HG02623 (cell line): ENCODE measurements around the gene NLGN4Y.
A peak's percentile ranks its signal among the peaks of the same experiment; 100 is the strongest.

Experiments used
- ATAC-seq: cut with Tn5 transposase; IDR thresholded peaks from one replicate; pipeline ENCODE4 v1.9.1; 2021; ENCODE audit warnings: moderate library complexity; ENCODE audit not compliant: unreplicated experiment

The NLGN4Y gene

DNA sequence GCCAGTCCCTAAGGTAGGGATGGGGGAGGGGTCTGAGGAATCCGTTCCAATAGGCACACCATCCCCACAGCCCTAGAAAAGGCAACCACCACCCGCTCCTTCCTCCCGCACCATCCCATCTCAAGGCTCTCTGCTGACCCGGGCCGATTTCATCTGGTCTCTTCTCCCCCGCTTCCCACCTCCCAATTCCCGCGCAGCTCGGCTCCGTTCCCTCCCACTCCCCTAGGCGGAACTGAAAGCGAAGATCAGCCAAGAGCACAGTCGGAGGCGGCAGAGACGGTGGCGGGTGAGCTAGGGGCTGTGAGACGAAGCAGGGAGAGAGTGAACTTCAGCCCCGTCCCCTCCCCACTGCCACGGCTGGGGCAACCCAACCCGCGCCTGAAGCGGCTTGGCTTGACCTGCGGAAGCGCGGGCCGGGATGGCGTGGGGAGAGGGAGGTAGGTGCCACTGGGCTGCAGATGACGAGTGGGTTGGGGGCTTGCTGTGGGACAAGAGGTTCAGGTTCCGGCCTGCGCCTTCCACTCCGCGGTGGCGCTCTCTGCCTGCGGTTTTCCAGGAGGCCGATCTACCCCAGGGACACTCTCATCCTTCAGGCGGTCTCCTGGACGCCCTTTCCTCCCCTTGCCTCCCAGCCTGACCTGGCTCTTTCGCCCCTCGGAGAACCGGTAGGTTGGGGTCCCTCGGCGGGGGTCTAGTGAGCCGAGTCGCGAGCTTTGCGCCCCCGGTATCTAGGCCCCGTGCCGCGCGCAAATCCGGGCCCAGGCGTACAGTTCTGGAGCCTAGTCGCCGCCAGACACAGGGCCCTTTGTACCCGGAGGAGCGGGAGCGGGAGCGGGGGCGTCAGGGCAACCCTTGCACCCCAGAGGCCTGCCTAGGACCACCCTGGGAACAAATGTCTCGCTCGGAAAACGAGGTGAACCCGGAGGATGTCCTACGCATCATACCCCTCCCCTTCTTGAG, at the start of gene NLGN4Y:
TSS of gene NLGN4Y (plus strand) at position 258 of the 960 bp plus-strand sequence. CDS start 97,591 bp downstream, outside the sequence.
- peak; percentile 62 for ATAC-seq

DNA sequence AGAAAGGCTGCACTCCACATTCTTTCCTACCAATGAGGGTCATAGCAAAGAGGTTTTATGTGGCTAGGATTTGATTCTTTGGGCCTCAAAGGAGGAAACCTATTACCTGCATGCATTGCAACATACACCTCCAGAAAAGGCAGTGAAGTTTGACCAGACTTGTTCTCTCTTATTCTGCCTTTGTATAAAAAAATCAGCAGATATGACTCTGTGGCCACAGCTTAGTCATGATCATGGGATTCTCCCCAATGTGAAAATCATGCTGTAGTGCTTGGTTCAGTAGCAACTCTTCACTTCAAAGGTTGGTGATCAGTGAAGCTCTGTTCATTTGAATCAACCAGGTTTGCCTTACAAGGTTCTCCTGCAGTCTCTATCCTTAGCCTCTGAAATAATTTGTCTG, 38.4 kb upstream of the NLGN4Y start:
- no peak for ATAC-seq

DNA sequence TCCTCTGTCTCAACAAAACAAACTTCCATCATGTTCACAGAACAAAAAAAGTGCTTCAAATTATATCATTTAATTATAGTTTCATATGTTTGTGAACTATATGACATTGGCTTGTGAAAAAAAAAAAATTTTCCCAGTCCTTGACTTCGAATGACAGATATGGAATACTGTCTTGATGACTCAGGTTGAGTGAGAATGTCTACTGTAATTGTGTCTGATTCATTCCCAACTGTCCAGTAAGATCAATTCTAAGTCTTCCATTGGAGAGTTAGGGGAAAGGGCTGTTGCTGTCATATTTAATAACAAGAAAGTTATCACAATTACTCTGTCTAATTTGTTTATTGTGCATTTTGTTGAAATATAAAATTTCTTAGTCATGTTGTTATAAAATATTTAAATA, 34.1 kb upstream of the NLGN4Y start:
- ATAC-seq, result no peak

GRCh38 chrY:14498071-14498470, 26.3 kb upstream of the NLGN4Y start:
- ATAC-seq, result no peak

DNA sequence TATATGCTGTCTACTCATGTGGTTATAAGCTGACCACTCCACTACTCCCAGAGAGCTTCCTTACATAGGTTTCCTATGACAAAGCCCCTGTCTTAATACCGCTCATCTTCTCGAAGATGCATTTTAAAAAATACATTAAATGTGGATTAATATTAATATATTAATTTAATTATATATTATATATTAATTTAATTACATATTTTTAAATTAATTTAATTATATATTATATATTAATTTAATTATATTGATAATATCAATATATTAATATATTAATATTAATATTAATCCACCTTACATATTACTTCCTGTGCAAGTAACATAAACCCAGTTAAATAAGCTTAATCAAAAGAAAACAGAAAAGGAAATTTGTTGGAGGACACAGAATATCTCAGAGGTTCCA, 19.7 kb upstream of the NLGN4Y start:
- ATAC-seq, result no peak

DNA sequence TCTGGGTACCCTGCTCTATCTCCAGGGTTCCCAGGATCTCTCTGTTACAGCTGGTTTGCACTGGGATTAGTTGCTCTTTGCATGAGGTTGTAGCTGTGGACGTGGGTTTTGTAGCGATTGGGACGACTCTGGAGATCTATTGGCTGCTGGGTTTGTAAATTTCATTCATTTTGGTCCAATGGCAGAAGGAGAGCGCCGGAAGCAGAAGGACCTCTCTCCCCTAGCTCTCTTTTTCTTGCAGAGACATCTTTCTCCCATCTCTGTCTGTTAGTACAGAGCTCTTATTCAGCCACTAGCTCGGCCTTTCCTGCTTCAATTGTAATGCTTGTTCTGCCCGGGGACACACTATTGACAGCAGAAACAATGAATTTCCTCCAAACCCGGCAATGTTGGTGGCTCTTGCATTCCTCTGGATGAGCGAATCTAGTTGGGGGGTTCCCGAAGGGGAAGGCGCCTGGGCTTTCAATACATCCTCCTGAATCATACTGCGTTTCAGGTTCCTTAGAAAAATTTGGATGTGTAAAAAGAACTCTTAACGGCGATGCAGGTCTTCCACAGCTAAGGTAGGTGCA, 1.9 kb upstream of the NLGN4Y start:
- ATAC-seq, result no peak

DNA sequence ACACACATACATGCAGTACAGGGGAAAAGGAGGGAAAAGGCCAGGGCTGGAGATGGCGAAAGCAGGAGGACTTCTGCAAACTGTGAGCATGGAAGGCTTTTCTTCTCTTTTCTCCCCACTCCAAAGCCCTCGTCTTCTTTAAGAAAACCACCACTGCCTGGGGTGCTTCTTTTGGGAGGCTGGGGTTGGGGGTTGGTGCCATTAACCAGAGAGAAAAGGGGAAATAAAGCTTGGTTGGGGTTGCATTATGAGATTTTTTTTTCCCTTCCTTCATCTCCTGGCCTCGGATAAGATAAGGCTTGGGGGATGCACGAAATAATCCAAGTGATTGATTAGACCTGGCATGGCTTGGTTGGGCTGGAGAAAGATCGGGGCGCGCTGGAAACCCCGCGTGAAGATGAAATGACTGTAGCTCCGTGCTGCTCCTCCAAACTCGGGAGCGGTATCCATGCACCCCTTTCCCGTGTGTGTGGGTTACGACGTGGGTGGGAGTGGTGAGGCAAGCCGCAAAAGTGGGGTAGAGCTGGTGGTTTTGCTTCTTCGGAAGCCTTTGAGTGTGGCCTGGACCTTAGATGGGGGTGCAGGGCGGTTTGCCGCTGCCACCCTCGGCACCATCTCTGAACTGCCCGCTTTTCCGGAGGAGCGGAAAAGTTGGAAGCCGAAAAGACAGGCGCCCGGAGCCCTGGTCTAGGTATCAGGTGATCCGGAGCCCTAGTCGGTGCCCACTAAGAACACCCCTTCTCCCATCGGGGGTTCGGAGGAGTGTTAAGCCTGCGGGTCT, 648 bp upstream of the NLGN4Y start:
- no peak for ATAC-seq

GRCh38 chrY:14525315-14525714, 986 bp downstream of the NLGN4Y start:
- no peak for ATAC-seq

DNA sequence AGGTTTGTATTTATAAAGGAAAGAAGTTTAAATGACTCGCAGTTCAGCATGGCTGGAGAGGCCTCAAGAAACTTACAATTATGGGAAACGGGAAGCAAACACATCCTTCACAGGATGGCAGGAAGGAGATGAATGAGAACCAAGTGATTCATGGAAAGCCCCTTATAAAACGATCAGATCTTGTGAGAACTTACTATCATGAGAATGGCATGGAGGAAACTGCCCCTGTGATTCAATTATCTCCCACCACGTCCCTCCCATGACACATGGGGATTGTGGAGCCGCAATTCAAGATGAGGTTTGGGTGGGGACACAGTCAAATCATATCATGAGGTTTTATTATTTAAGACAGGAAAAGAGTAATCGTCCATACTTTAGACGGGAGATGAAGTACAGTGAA, 4.0 kb downstream of the NLGN4Y start:
- ATAC-seq, result no peak

- no peak for ATAC-seq
These were observed 12.4 kb downstream of the NLGN4Y start for GRCh38 chrY:14536703-14537102.

DNA sequence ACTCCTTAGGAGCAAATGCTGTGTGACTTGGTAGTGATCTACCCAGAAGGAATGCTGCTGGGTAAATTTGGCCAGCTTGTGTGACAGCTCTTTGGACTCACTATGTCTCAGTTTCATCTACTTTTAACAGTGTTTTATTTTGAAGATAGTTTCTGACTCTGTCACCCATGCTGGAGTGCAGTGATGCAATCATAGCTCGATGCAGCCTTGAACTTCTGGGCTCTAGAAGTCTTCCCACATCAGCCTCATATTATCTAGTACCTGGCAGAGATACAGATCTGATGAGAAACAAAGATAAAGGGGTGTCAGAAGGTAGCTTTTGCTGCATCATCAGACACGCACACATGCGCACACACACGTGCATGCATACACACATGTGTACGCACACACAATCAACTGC, 19.2 kb downstream of the NLGN4Y start:
- no peak for ATAC-seq

DNA sequence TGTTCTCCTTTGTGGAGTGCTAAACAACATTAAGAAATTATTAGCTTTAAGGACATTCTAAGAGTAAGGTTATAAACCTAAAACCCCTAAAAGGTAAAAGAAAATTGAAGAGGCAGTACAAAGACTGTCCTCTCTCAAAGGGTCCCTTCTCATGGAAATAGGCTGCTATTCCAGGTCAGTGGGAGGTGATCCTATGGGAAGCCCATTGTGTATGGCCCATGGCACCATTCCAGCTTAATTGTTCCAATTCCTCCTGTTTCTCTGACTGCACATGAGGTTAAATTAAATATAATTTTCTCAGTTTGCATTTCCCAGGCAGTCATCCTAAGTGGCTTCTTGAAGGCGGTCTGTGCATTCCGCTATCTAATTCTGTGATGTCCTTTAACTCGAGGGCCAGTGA, 57.0 kb downstream of the NLGN4Y start:
- no peak for ATAC-seq

DNA sequence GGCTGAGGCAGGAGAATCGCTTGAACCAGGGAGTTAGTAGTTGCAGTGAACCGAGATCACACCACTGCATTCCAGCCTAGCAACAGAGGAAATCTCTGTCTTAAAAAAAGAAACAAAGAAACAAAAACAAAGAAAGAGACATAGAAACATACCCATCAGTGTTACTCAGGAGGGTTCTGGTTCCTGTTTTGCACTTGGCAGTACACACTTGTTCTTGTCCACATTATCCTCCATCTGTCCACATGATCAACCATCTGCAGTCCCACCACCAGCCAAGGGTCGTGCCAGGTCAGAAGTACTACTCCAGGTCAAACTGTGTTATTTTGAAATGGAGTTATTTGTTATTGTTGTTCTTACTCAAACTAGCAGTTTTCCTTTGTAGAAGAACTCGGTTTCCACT, 62.4 kb downstream of the NLGN4Y start:
- ATAC-seq, result no peak

- no peak for ATAC-seq
These were observed 77.0 kb downstream of the NLGN4Y start for GRCh38 chrY:14601372-14601771.

DNA sequence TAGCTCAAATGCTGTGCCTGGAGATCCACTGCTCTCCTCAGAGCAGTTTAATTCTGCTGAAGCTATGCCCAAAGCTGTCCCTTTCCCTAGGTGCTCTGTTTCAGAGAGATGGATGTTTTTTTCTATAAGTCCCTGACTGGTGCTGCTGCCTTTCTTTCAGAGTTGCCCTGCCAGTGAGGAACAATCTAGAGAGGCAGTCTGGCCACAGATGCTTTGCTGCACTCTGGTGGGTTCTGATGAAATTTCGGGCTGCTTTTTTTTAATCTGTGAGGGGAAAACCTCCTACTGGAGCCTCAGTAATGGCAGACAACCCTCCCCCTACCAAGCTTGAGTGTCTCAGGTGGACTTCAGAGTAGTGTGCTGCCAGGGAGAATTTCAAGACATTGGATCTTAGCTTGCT, 93.3 kb downstream of the NLGN4Y start:
- no peak for ATAC-seq

DNA sequence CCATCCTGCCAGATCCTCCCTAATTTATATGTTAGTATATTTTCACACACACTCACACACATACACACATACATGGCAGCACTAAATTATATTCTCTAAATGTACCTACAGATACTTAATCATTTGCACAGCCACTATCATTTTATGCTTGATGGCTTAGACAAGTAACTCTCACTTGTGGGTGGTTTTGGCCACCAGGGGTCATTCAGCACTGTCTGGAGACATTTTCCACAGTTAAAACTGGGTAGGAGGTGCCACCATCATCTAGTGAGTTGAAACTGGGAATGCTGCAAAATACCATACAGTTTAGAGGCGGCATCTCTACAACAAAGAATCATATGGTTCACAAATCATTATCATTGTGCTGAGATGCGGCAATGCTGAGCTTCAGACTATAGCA, 94.2 kb downstream of the NLGN4Y start:
- no peak for ATAC-seq

- no peak for ATAC-seq
These were observed 103.9 kb downstream of the NLGN4Y start for GRCh38 chrY:14628208-14628607.

DNA sequence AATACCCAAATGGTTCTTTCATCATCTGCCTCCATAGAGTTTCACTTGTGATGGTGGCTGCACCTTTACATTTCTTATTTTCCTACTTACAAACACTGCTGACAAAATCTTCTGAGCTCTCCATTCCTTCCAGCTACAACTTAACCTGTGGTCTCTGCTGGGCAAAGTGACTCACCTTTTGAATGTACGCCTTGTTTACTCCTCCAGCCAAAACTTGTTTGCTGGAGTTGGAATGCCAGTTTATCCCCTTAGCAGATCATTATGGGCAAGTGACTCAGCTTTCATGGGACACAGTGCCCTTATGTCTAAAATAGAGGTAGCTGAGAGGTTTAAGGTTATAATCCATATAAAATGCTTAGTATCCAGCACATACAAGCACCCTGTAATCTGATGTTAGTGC, 107.3 kb downstream of the NLGN4Y start:
- ATAC-seq, result no peak

- no peak for ATAC-seq
These were observed 109.4 kb downstream of the NLGN4Y start for GRCh38 chrY:14633718-14634117.

DNA sequence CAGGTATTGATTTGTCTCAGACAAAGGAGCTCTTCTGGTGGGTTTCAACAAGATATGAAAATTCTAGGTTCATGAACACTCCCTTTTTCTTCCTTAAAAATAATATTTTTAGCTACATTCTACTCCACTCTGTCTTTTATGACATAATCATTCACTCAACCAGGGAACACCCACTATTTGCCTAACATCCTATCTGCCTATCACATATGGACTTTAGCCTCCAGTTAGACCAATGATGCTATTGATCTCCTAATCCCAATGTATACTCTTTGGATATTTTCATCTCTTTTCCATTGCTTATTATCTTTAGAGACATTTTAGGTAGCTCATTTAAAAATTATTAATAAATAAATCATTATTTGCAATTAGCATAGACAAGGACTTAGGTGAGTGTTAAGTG, 110.6 kb downstream of the NLGN4Y start:
- ATAC-seq, result no peak

- no peak for ATAC-seq
These were observed 113.2 kb downstream of the NLGN4Y start for GRCh38 chrY:14637551-14637950.

- no peak for ATAC-seq
These were observed 117.5 kb downstream of the NLGN4Y start for GRCh38 chrY:14641853-14642252.
